ENCODE measurements around the gene WNT8A.

WNT8A gene

DNA sequence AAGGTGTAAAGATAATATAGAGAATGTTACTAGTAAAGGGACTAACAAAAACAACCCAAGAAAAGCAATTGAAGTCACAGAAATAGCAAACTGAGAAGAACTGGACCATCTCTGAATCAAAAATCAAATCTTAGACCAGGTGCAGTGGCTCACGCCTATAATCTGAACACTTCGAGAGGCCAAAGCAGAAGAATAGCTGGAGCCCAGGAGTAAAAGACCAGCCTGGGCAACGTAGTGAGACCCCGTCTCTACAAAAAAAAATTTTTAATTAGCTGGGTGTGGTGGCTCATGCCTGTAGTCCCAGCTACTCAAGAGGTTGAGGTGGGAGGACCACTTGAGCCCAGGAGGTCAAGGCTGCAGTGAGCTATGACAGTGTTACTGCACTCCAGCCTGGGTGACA is 27.3 kb downstream of the WNT8A start:
- Histone ChIP-seq H3K9me3 (ENCODE audit: low read length) (no peaks in the 10 kb centered on the region), H3K36me3 (ENCODE audit: insufficient read depth, low read length) (no peaks in the 10 kb centered on the region), H3K9ac (ENCODE audit: low read length) (no peak overlapping the region), H3K27me3 (ENCODE audit: control insufficient read depth in 1 of 2, insufficient read depth in 2 of 2, low read length in 2 of 2) (no peaks in the 10 kb centered on the region), H3K4me3 (ENCODE audit: low read depth in 1 of 2, low read length in 2 of 2) (no peak overlapping the region), H3K27ac (ENCODE audit: low read depth, low read length) (no peak overlapping the region), H3K4me1 (ENCODE audit: insufficient read depth, low read length) (no peaks in the 10 kb centered on the region)

DNA sequence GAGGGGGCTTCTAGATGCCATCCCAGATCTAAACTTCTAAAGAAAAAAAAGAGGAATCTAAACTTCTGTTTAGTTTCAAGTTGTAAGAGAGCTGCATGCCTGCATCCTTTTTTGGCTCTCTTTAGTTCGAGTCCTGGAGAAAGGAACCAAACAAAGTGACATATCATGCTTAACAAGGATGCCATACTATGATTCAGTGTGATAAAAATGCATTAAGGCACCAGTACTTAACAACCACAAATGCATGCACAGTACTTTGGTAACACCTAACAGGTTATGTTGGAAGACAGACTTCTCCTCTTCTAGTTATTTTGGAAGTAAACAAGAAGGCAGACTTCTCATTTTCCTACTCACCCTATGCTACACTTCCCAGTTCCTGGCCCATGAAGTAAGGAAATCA is 28.1 kb downstream of the WNT8A start:
- Histone ChIP-seq H3K9ac (ENCODE audit: low read length) (no peak overlapping the region), H3K36me3 (ENCODE audit: insufficient read depth, low read length) (no peaks in the 10 kb centered on the region), H3K27ac (ENCODE audit: low read depth, low read length) (no peak overlapping the region), H3K4me3 (ENCODE audit: low read depth in 1 of 2, low read length in 2 of 2) (no peak overlapping the region), H3K9me3 (ENCODE audit: low read length) (no peaks in the 10 kb centered on the region), H3K27me3 (ENCODE audit: control insufficient read depth in 1 of 2, insufficient read depth in 2 of 2, low read length in 2 of 2) (no peaks in the 10 kb centered on the region), H3K4me1 (ENCODE audit: insufficient read depth, low read length) (no peaks in the 10 kb centered on the region)

DNA sequence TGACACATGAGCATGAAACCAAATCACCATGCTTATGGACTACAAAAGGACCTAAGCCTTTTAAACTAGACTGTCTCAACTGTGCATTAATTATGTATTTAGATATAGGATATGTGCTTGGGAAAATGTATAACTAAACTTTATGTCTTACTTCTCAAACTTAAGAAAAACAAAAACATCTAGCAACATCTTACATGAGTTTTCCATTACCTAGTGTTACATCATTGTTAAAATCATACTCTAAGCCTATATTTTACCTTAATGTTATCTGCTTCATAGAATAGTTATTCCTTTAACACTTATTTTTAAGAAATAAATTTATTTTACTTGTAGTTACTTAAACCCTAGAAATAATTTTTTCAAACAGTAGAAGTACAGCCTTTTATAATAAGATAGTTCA is 31.4 kb downstream of the WNT8A start:
- Histone ChIP-seq H3K27me3 (ENCODE audit: control insufficient read depth in 1 of 2, insufficient read depth in 2 of 2, low read length in 2 of 2) (no peaks in the 10 kb centered on the region), H3K4me1 (ENCODE audit: insufficient read depth, low read length) (no peaks in the 10 kb centered on the region), H3K9ac (ENCODE audit: low read length) (no peak overlapping the region), H3K4me3 (ENCODE audit: low read depth in 1 of 2, low read length in 2 of 2) (no peak overlapping the region), H3K9me3 (ENCODE audit: low read length) (no peaks in the 10 kb centered on the region), H3K36me3 (ENCODE audit: insufficient read depth, low read length) (no peaks in the 10 kb centered on the region), H3K27ac (ENCODE audit: low read depth, low read length) (no peak overlapping the region)

DNA sequence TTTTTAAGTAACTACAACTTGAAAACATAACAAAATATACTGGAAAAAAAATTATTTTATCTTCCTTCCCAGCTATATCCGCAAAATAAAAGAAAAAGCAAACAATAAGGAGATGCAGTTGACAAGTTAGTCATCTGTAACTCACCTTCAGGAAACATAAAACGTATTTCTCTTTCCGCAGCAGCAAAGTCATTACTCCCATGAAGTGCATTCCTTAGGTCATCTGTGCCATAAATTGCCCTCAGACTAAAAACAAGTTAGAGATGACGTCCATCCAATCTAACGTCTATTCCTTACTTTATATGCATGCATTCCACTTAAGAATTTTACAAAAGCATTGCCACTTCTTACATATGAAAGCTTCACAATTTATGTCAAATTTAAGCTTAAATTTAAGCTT is 44.5 kb downstream of the WNT8A start:
- Histone ChIP-seq H3K4me1 (ENCODE audit: insufficient read depth, low read length) (no peaks in the 10 kb centered on the region), H3K27me3 (ENCODE audit: control insufficient read depth in 1 of 2, insufficient read depth in 2 of 2, low read length in 2 of 2) (no peaks in the 10 kb centered on the region), H3K27ac (ENCODE audit: low read depth, low read length) (no peak overlapping the region), H3K36me3 (ENCODE audit: insufficient read depth, low read length) (no peaks in the 10 kb centered on the region), H3K4me3 (ENCODE audit: low read depth in 1 of 2, low read length in 2 of 2) (no peak overlapping the region), H3K9ac (ENCODE audit: low read length) (no peak overlapping the region), H3K9me3 (ENCODE audit: low read length) (no peaks in the 10 kb centered on the region)

DNA sequence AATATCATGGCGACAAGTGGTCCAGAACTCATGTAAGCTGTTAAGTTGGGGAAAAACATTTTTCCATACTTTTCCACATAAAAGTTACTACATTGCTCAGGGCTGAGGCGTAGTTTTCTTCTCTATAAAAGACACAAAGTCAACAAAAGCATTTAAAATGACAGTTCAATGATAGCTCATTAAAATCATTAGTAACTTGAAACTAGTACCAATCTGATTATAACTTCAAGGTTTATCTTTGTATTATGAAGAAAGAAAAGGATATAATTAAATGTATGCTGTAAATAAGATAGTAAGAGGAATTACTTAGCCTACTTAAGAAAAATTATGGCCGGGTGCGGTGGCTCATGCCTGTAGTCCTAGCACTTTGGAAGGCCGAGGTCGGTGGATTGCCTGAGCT is 45.5 kb downstream of the WNT8A start:
- Histone ChIP-seq H3K27ac (ENCODE audit: low read depth, low read length) (no peak overlapping the region), H3K9me3 (ENCODE audit: low read length) (no peaks in the 10 kb centered on the region), H3K4me1 (ENCODE audit: insufficient read depth, low read length) (no peaks in the 10 kb centered on the region), H3K36me3 (ENCODE audit: insufficient read depth, low read length) (no peaks in the 10 kb centered on the region), H3K27me3 (ENCODE audit: control insufficient read depth in 1 of 2, insufficient read depth in 2 of 2, low read length in 2 of 2) (no peaks in the 10 kb centered on the region), H3K4me3 (ENCODE audit: low read depth in 1 of 2, low read length in 2 of 2) (no peak overlapping the region), H3K9ac (ENCODE audit: low read length) (no peak overlapping the region)

DNA sequence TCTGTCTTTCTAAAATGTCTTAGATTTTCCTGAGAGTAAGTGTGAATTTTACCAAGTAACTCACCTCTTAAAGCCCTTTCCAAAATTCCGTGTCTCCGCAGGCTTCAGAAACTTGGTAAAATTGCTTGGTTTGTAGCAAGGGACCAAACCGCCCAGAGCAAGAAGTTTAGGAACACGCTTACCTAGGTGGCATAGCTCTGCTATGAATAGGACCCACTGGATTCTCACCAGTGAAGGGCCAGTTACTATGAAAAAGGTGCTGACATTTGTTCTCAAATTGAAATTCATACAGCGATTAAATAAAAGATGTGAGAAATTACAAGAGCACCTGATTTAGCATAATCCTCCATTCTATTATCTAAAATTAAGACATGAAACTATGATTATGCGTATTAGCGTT is 48.7 kb downstream of the WNT8A start:
- Histone ChIP-seq H3K27ac (ENCODE audit: low read depth, low read length) (no peak overlapping the region), H3K27me3 (ENCODE audit: control insufficient read depth in 1 of 2, insufficient read depth in 2 of 2, low read length in 2 of 2) (no peaks in the 10 kb centered on the region), H3K4me1 (ENCODE audit: insufficient read depth, low read length) (no peaks in the 10 kb centered on the region), H3K9ac (ENCODE audit: low read length) (no peak overlapping the region), H3K36me3 (ENCODE audit: insufficient read depth, low read length) (no peaks in the 10 kb centered on the region), H3K9me3 (ENCODE audit: low read length) (no peaks in the 10 kb centered on the region), H3K4me3 (ENCODE audit: low read depth in 1 of 2, low read length in 2 of 2) (no peak overlapping the region)

DNA sequence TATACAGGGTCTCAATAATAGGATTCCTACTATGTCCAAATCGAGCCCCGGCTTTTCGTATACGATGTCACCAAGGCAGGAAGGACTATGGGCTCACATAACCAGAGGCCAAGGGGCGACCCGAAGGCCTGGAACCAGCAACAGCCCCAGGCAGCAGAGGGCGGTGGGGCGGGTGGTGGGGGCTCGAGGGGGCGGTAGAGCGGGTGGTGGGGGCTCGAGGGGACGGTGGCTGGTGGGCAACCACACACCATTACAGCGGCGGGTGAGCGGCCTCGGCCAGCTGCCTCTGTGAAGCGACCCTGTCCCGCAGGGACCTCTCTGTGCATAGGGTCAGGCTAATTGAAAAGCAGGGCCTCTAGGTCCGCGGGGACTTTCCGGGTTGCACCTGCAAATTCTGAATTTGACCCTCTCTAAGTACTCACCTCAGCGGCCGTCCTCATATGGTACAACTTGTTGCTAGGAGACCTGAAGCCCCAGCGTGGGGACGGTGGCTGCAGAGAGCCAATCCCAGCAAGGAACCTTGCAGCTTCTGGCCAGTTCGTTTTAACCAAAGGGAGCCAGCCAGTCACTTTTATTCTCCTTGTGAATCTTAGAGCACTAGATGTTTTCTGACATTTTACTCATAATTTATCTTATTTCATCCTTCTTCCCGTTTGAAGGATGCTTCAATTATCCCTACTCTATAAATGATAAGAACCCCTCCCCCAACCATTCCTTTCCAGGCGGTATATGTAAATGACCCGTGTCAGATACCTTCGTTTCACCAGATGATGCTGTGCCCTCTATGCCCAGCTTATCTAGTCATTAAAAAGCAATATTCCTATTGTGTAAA is 55.3 kb downstream of the WNT8A start, which contains the start of gene NME5:
Gene NME5 (minus strand): TSS at position 480 of the 832 bp plus-strand sequence. CDS start 648 bp downstream, outside the sequence.
- H3K4me3 ChIP-seq (ENCODE audit: low read depth in 1 of 2, low read length in 2 of 2): peak within 1 kb of the TSS; percentile 12 to 74
- no peaks in the 10 kb centered on the region for H3K27me3 ChIP-seq (ENCODE audit: control insufficient read depth in 1 of 2, insufficient read depth in 2 of 2, low read length in 2 of 2)
- H3K27ac ChIP-seq (ENCODE audit: low read depth, low read length): no peak within 1 kb of the TSS
- peaks cover 4% of the 10 kb centered on the region for H3K4me1 ChIP-seq (ENCODE audit: insufficient read depth, low read length)
- no peaks in the 10 kb centered on the region for H3K9me3 ChIP-seq (ENCODE audit: low read length)
- no peaks in the 10 kb centered on the region for H3K36me3 ChIP-seq (ENCODE audit: insufficient read depth, low read length)
- no peak within 1 kb of the TSS for H3K9ac ChIP-seq (ENCODE audit: low read length)

DNA sequence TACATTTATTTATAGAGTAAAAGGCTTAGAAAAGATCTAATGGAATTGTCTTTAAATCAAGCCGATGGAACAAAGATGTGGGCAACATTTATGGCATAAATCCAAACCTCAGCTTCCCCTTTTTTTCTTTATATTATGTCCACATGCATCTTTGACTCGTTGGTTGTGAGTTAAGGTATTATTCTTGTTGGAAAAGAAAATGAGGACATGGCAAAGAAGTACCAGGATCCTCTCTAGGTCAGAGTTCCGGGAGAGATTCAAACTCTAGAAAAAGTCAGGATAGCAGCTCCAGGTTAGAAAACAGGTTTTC is 55.9 kb downstream of the WNT8A start:
- no peak overlapping the region for H3K27ac ChIP-seq (ENCODE audit: low read depth, low read length)
- H3K27me3 ChIP-seq (ENCODE audit: control insufficient read depth in 1 of 2, insufficient read depth in 2 of 2, low read length in 2 of 2): no peaks in the 10 kb centered on the region
- H3K9me3 ChIP-seq (ENCODE audit: low read length): no peaks in the 10 kb centered on the region
- no peak overlapping the region for H3K9ac ChIP-seq (ENCODE audit: low read length)
- H3K4me1 ChIP-seq (ENCODE audit: insufficient read depth, low read length): peaks cover 4% of the 10 kb centered on the region
- H3K36me3 ChIP-seq (ENCODE audit: insufficient read depth, low read length): no peaks in the 10 kb centered on the region
- H3K4me3 ChIP-seq (ENCODE audit: low read depth in 1 of 2, low read length in 2 of 2): peak overlapping the region; percentile 12 to 74

DNA sequence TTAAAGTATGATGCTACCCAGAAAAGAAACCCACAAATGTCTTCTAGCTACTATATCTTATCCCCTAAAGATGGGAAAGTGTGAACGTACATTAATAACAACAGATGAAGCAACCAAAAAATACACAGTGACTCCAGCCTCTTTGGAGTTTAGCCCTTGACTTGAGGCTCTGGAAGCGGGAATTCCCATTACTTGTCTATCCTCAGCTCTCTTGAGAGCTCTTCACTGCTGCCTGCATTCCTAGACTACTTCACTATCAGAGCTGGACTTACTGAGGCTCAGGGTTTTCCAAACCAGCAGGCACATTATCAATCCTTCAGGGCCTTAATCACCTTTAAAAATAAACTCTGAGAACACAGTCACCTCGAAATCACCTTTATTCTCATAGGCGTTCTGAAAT is 56.4 kb downstream of the WNT8A start:
- H3K4me1 ChIP-seq (ENCODE audit: insufficient read depth, low read length): peaks cover 4% of the 10 kb centered on the region
- H3K27me3 ChIP-seq (ENCODE audit: control insufficient read depth in 1 of 2, insufficient read depth in 2 of 2, low read length in 2 of 2): no peaks in the 10 kb centered on the region
- no peak overlapping the region for H3K4me3 ChIP-seq (ENCODE audit: low read depth in 1 of 2, low read length in 2 of 2)
- H3K9me3 ChIP-seq (ENCODE audit: low read length): no peaks in the 10 kb centered on the region
- H3K36me3 ChIP-seq (ENCODE audit: insufficient read depth, low read length): no peaks in the 10 kb centered on the region
- no peak overlapping the region for H3K27ac ChIP-seq (ENCODE audit: low read depth, low read length)
- no peak overlapping the region for H3K9ac ChIP-seq (ENCODE audit: low read length)

Data from muscle layer of colon (tissue), 2 donors.